GM18858 (cell line): ENCODE results near the gene FSIP1.

ENCODE experiments used
- ATAC-seq: cut with Tn5 transposase; IDR thresholded peaks from one replicate; pipeline ENCODE4 v1.9.1; 2021; ENCODE audit not compliant: unreplicated experiment

FSIP1 gene

GRCh38 chr15:39690881-39691634 lies 91.6 kb downstream of the FSIP1 start:
- ATAC-seq = no peak

- no peak for ATAC-seq
Observed at GRCh38 chr15:39687965-39688364, 94.7 kb downstream of the FSIP1 start.

GRCh38 chr15:39685999-39686613 lies 96.5 kb downstream of the FSIP1 start:
- no peak for ATAC-seq

- ATAC-seq = no peak
Observed at GRCh38 chr15:39685367-39685766, 97.3 kb downstream of the FSIP1 start.

GRCh38 chr15:39684233-39684632 lies 98.4 kb downstream of the FSIP1 start:
- no peak for ATAC-seq

- no peak for ATAC-seq
Observed at GRCh38 chr15:39682366-39682765, 100.3 kb downstream of the FSIP1 start.

- ATAC-seq = no peak
Observed at GRCh38 chr15:39680868-39681267, 101.8 kb downstream of the FSIP1 start.

GRCh38 chr15:39672666-39673065 lies 110.0 kb downstream of the FSIP1 start:
- no peak for ATAC-seq

- ATAC-seq = no peak
Observed at GRCh38 chr15:39672184-39672583, 110.5 kb downstream of the FSIP1 start.

- no peak for ATAC-seq
Observed at GRCh38 chr15:39670687-39671086, 112.0 kb downstream of the FSIP1 start.

- no peak for ATAC-seq
Observed at GRCh38 chr15:39669661-39670060, 113.0 kb downstream of the FSIP1 start.

GRCh38 chr15:39669241-39669640 lies 113.4 kb downstream of the FSIP1 start:
- ATAC-seq = no peak

GRCh38 chr15:39668457-39668856 lies 114.2 kb downstream of the FSIP1 start:
- no peak for ATAC-seq

- no peak for ATAC-seq
Observed at GRCh38 chr15:39667382-39668127, 115.1 kb downstream of the FSIP1 start.

- no peak for ATAC-seq
Observed at GRCh38 chr15:39666677-39667076, 116.0 kb downstream of the FSIP1 start.

GRCh38 chr15:39665629-39666250 lies 116.9 kb downstream of the FSIP1 start:
- no peak for ATAC-seq

GRCh38 chr15:39663704-39664250 lies 118.9 kb downstream of the FSIP1 start:
- no peak for ATAC-seq

- no peak for ATAC-seq
Observed at GRCh38 chr15:39661776-39662175, 120.9 kb downstream of the FSIP1 start.

- no peak for ATAC-seq
Observed at GRCh38 chr15:39658740-39659139, 123.9 kb downstream of the FSIP1 start.

GRCh38 chr15:39657668-39658067 lies 125.0 kb downstream of the FSIP1 start:
- no peak for ATAC-seq

GRCh38 chr15:39657181-39657580 lies 125.5 kb downstream of the FSIP1 start:
- no peak for ATAC-seq
